Measurements from ENCODE around the gene TRIM67.

DNA sequence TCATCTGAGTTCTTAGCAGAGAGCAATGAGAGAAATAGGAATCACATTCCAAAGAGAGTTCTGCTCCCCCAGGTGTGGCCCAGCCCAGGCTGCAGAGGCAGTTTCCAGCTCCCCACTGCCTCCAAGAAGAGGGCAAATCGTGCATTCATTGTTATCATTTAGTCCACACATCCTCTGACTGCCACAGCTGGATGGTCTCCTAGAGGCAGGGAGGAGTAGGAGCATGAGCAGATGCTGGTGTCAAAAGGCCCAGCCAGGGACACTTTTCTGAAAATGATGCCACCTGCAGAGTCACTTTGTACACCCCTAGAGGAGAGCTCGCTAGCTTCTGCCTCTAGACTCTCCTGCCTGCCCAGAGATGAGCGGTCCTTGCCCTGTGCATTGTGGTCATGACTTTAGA is 45.6 kb downstream of the TRIM67 start:
- TF ChIP-seq, protein P1, sequence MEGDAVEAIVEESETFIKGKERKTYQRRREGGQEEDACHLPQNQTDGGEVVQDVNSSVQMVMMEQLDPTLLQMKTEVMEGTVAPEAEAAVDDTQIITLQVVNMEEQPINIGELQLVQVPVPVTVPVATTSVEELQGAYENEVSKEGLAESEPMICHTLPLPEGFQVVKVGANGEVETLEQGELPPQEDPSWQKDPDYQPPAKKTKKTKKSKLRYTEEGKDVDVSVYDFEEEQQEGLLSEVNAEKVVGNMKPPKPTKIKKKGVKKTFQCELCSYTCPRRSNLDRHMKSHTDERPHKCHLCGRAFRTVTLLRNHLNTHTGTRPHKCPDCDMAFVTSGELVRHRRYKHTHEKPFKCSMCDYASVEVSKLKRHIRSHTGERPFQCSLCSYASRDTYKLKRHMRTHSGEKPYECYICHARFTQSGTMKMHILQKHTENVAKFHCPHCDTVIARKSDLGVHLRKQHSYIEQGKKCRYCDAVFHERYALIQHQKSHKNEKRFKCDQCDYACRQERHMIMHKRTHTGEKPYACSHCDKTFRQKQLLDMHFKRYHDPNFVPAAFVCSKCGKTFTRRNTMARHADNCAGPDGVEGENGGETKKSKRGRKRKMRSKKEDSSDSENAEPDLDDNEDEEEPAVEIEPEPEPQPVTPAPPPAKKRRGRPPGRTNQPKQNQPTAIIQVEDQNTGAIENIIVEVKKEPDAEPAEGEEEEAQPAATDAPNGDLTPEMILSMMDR (IDR thresholded peaks at IDR 0.05) = no peak
- TF ChIP-seq POLR2A (IDR thresholded peaks at IDR 0.05) = no peak
